CD4-positive, alpha-beta T cell treated with Interleukin-6 for 4 hours (primary cell): ENCODE measurements around the gene SETBP1.

ENCODE experiments used
- DNase-seq: peaks from one replicate; pipeline ENCODE4 v3.0.0-alpha.2; 2020; ENCODE audit warnings: mixed read lengths

SETBP1 gene

GRCh38 chr18:44766450-44766849 is 85.8 kb downstream of the SETBP1 start:
- no peak for DNase-seq

- DNase-seq: no peak
These were observed 87.1 kb downstream of the SETBP1 start for GRCh38 chr18:44767807-44768206.

- DNase-seq: no peak
These were observed 90.0 kb downstream of the SETBP1 start for GRCh38 chr18:44770641-44771040.

GRCh38 chr18:44771572-44771955 is 90.9 kb downstream of the SETBP1 start:
- no peak for DNase-seq

- no peak for DNase-seq
These were observed 91.5 kb downstream of the SETBP1 start for GRCh38 chr18:44771956-44772917.

- DNase-seq: no peak
These were observed 93.0 kb downstream of the SETBP1 start for GRCh38 chr18:44773640-44774155.

- DNase-seq: no peak
These were observed 93.5 kb downstream of the SETBP1 start for GRCh38 chr18:44774191-44774590.

GRCh38 chr18:44777457-44778192 is 96.9 kb downstream of the SETBP1 start:
- no peak for DNase-seq

GRCh38 chr18:44778788-44779187 is 98.1 kb downstream of the SETBP1 start:
- DNase-seq: no peak

- DNase-seq: no peak
These were observed 99.1 kb downstream of the SETBP1 start for GRCh38 chr18:44779753-44780292.

GRCh38 chr18:44781886-44782285 is 101.2 kb downstream of the SETBP1 start:
- no peak for DNase-seq

GRCh38 chr18:44782617-44783016 is 101.9 kb downstream of the SETBP1 start:
- DNase-seq: no peak

GRCh38 chr18:44783371-44783770 is 102.7 kb downstream of the SETBP1 start:
- no peak for DNase-seq

- no peak for DNase-seq
These were observed 105.6 kb downstream of the SETBP1 start for GRCh38 chr18:44786257-44786656.

GRCh38 chr18:44786688-44787087 is 106.0 kb downstream of the SETBP1 start:
- no peak for DNase-seq

GRCh38 chr18:44788334-44788733 is 107.6 kb downstream of the SETBP1 start:
- DNase-seq: no peak

GRCh38 chr18:44789710-44790109 is 109.0 kb downstream of the SETBP1 start:
- no peak for DNase-seq

GRCh38 chr18:44790860-44791259 is 110.2 kb downstream of the SETBP1 start:
- no peak for DNase-seq

GRCh38 chr18:44791520-44791919 is 110.8 kb downstream of the SETBP1 start:
- DNase-seq: no peak

GRCh38 chr18:44792456-44793061 is 111.9 kb downstream of the SETBP1 start:
- DNase-seq: no peak

- DNase-seq: no peak
These were observed 112.5 kb downstream of the SETBP1 start for GRCh38 chr18:44793194-44793593.

GRCh38 chr18:44793685-44794084 is 113.0 kb downstream of the SETBP1 start:
- no peak for DNase-seq

GRCh38 chr18:44795241-44795640 is 114.6 kb downstream of the SETBP1 start:
- no peak for DNase-seq
